ENCODE measurements around the gene MROH8.

Gene MROH8

DNA sequence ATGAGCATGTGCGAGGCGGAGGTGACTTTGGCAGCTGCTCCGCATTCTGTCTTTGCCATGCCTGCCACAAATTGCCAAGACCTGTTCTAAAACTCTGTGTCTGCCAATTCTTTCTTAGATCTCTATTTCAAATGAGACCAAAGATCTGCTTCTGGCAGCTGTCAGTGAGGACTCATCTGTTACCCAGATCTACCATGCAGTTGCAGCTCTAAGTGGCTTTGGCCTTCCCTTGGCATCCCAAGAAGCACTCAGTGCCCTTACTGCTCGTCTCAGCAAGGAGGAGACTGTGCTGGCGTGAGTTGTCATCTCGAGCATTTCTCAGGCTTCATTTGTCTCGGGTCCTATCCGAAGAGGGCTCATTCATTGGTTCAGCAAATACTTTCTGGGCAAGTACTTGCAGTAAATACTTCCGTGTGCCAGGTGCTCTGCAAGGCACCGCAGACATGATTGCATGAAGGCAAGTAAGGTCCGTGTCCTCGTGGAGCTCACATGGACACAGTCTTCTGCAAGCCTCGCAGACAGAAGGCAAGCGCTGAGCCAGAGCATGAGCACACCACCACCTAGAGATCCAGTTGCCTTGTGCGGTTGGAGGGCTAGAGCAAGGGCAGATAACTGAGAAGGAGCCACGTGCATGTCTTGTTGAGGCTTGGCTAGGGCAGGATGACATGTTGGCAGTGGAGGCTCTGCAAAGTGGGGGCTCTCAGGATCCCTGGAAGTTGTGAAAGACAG lies 19.7 kb upstream of the MROH8 start:
- DNase-seq, result no peak

- no peak for DNase-seq
These were observed 15.5 kb upstream of the MROH8 start for GRCh38 chr20:37194621-37195417.

DNA sequence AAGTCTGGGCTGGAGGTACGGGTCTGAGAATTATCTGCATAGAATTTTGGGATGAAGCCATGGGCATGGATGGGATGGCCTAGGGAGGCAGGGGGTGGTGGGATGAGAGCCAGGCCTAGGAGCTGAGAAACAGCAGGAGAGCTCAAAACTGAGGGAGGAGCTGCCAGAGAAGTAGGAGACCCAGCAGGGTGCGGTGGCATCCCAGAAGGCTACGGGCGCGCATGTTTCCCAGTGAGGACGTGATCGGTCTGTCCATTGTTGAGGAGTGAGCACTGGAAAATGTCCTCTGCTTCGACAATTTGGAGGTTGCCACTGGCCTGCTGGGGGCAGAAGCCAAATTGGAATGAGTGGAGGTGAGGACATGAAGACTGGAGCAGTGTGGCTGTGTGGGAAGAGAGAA lies 14.5 kb upstream of the MROH8 start:
- no peak for DNase-seq

- DNase-seq, result no peak
These were observed 13.9 kb upstream of the MROH8 start for GRCh38 chr20:37193226-37193625.

- peak; percentile 85 for DNase-seq
These were observed 12.9 kb upstream of the MROH8 start for GRCh38 chr20:37192137-37192854.

- no peak for DNase-seq
These were observed 11.2 kb upstream of the MROH8 start for GRCh38 chr20:37190354-37191112.

DNA sequence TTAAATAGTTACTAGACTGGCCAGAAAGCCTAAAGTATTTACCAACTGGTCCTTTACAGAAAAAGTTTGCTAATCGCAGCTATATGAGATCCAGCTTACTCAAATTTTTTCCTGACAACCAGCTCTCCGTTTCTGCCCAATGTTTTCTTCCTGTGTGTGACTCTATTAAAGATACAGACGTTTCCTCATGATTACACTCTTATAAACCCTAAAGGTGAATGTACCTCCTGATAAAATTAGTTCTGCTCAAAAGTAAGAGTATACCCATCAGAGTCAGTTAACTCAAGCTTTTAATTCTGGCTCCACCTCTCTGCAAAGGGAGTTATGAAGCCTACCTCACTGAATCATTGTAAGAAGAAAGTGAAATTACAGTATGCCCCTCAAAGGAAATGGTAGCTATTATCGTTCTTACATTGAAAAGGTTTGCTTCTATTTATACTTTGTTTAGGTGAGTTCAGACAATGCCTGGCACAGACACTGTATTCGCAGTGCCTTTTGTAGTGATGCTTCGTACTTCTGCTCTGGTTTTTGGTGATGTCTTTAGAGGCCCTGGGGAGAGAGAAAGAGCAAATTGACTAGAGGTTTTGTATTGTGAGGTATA lies 10.2 kb upstream of the MROH8 start:
- DNase-seq, result no peak

- DNase-seq, result no peak
These were observed 9.4 kb upstream of the MROH8 start for GRCh38 chr20:37188787-37189186.

GRCh38 chr20:37185686-37186085 lies 6.3 kb upstream of the MROH8 start:
- no peak for DNase-seq

GRCh38 chr20:37179683-37180524 lies 556 bp upstream of the MROH8 start:
- DNase-seq, result no peak

- no peak for DNase-seq
These were observed 6.5 kb downstream of the MROH8 start for GRCh38 chr20:37172836-37173235.

GRCh38 chr20:37166867-37167266 lies 12.5 kb downstream of the MROH8 start:
- no peak for DNase-seq

DNA sequence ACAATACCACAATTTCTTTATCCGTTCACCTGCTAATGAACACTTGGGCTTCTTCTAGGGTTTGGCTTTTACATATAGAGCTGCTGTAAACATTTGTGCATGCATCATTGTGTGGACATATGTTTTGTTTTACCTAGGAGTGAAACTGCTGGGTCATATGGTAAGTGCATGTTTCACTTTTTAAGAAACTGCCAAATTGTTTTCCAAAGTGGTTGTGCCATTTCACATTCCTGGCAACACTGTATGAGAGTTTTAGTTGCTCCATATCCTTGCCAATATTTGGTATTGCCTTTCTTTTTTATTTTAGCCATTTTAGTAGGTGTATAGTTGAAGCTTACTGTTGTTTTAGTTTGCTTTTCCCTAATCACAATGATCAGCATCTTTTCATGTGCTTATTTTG lies 14.3 kb downstream of the MROH8 start:
- DNase-seq, result no peak

DNA sequence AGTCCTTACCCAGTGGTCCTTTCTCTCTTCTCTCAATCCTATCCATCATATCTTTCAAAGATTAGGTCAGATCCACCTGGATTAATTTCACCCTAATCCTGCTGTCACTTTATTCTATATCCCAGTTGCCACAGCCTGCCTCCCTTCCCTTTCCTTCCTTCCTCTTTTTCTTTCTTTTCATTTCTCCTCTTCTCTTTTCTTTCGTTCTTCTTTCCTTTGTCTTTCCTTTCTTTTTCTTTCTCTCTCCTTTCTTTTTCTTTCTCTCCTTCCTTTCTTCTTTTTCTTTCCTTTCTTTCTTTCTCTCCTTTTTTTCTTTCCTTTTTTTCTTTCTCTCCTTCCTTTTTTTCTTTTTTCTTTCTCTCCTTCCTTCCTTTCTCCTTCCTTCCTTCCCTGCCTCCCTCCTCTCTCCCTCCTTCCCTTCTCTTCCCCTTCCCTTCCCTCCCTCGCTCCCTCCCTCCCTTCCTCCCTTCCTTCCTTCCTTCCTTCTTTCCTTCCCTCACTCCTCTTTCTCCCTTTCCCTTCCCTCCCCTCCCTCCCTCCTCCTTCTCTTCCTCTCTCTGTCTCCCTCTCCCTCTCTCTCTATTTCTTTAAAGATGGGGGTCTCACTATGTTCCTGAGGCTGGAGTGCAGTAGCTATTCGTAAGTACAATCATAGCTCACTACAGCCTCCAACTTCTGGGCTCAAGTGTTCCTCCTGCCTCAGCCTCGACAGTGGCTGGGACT lies 15.4 kb downstream of the MROH8 start:
- DNase-seq, result no peak

DNA sequence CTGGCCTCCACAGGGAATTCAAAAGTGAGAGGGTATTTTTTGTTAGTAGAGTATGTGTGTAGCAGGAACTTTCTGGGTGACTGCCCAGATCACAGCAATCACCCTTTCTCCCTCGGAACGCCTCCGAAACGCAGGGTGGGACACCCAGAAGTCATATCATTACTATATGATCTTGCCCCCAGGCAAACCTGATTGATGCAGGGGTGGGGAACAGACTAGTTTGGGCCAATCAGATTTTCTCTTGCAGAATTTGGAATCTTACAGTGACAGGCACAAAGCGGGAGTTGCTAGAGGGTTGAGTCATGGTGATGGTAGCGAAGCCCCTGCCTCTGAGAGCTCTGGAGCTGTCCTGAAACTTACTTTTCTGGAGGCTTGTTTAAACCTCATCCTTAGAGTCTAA lies 16.7 kb downstream of the MROH8 start:
- no peak for DNase-seq

- DNase-seq, result no peak
These were observed 17.4 kb downstream of the MROH8 start for GRCh38 chr20:37161830-37162549.

DNA sequence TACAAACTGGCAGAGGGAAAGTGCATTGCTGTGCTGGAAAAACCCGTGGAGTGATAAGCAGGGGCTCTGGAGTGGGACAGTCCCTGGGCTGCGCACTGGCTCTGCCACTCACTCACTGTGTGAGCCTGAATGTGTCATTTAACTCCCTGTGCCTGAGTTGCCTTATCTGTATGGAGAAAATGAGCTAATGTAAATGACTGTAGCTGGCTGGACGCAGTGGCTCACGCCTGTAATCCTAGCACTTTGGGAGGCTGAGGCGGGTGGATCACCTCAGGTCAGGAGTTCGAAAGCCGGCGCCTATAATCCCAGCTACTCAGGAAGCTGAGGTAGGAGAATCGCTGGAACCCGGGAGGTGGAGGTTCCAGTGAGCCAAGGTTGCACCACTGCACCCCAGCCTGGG lies 18.7 kb downstream of the MROH8 start:
- no peak for DNase-seq

DNA sequence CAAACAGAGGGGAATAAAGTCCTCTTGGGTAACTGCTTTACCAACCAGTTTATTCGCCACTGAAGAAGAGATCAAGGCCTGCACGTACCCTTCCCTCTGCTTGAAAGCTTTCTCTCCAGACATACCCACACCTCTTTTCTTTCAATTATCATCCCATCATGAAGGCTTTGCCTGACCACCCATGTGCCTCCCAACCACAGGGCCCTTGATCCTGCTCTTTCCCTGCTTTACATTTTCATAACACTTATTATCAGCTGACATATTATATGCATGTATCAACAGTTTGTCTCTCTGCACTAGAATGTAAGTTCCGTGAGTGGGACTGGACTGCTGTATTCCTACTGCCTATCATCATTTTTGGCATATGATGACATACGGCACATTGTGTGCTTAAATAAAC lies 21.1 kb downstream of the MROH8 start:
- DNase-seq, result no peak

DNA sequence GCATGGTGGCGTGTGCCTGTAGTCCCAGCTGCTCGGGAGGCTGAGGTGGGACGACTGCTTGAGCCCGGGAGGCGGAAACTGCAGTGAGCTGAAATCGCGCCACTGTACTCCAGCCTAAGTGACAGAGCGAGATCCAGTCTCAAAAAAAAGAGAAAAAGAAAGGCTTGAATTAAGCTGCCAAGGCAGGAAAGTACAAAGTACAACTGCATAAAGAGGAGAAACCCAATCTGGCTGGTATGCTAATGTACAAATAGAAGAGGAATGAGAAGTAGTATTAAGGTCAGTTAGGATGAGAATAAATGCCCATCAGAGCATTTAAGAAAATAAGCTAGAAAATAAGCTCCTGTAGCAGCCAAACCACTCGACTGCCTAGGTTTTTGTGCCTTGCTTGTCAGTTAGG lies 23.4 kb downstream of the MROH8 start:
- no peak for DNase-seq

DNA sequence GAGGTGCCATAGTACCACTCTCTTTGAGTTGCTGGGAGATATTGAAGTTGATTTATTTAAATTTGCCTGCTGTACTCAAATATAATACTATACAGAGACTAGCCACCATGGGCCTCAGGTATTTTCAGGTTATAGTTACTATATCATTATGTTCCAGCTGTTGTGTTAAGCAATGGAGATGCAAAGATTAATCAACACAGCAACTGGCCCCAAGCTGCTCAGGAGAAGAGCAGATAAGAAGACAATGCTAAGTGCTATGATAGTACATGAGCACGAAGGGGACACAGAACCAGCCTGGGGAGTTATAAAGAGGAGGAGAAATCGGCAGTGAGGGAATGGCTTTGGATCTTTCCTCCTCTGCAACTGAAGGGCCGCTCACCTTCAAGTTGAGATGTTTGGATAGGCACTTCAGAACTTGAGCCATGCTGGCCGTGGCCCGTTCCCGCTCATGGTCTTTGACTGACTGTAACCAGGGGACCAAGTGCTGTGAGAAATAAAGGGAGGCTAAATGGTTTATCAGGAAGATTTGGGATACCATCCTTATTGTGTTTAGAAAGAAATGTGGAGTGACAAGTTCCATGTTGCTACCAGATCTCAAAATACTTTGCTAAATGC lies 24.6 kb downstream of the MROH8 start:
- DNase-seq, result no peak
